Stimulated activated CD4-positive, alpha-beta T cell treated with anti-CD3 and anti-CD28 coated beads, Interleukin-2, amount 100 ng/mL, for 4 hours (primary cell): ENCODE data around the gene CDH16.
"Not testable (repeated sequence)": the region's sequence is repeated elsewhere in the genome, so short reads cannot be mapped to it uniquely, and the experiment has no call there.

Source experiments
- DNase-seq: peaks from one replicate; pipeline ENCODE4 v3.0.0-alpha.2; 2020; ENCODE audit warnings: low read depth

The CDH16 gene

DNA sequence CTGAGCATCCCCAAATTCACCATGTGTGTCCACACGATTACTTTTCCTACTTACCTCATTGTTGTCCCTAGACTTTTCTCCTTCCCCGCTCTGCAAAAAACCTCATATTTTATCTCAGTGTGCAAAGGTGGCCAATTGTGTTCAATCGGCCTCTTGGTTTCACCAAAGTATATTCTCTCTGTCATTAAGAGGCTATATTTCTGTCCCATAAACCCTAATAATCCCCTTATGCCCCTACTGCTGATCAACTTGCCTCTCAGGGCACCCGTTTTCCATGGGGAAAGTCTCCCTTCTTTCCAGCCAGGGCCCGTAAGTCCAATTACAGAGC lies 28.3 kb upstream of the CDH16 start:
- no peak for DNase-seq

DNA sequence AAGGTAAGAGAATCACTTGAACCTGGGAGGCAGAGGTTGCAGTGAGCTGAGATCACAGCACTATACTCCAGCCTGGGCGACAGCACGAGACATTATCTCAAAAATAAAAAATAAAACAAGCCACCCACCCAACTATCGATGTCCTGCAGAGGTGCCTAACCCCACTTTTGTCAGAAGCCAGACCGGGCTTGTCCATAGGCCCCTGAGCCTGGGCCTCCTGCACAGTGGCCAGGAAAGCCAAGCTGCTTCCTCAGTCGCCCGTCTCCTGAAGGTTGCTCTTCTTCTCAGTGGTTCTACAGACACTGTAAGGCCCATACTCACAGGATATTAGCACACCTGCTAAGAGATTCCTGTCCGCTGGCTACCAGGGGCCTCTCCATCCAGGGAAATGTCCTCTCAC lies 27.9 kb upstream of the CDH16 start:
- DNase-seq: no peak

DNA sequence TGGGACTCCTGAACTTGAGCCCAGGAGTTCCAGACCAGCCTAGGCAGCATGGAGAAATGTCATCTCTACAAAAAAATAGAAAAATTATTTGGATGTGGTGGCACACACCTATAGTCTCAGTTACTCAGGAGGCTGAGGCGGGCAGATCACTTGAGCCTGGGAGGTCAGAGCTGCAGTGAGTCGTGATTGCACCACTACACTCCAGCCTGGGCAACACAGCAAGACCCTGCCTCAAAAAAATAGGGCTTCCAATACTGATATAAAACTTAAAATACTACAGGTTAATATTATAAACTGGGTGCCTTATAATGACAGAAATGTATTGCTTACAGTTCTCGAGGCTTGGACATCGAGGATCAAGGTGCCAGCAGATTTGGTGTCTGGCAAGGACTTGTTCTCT lies 27.3 kb upstream of the CDH16 start:
- no peak for DNase-seq

DNA sequence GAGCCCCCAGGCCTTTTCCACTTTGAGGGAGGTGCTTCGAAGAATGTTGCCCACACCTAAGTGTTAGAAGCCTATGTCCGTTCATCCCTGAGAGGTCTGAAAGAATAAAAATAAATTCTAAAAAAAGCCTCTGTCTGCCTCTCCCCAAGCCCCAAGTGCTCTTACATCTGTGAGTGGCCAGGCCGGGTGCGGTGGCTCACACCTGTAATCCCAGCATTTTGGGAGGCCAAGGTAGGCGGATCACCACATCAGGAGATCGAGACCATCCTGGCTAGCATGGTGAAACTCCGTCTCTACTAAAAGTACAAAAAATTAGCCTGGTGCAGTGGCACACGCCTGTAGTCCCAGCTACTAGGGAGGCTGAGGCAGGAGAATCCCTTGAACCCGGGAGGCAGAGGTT lies 26.3 kb upstream of the CDH16 start:
- not testable (repeated sequence) for DNase-seq

DNA sequence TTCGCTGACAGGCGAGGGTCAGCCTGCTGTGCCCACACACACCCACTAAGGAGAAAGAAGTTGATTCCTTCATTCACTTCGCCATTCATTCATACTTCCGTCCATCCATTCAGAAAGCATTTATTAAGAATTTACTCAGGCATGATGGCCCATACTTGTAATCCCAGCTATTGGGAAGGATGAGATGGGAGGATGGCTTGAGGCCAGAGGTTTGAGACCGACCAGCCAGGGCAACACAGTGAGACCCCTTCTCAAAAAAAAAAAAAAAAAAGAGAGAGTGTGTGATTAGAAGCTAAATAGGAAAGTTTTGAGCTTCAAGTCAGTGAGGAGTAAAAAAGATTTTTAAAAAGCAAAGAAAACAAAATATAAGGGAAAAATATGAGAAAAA lies 25.4 kb upstream of the CDH16 start:
- DNase-seq: no peak

DNA sequence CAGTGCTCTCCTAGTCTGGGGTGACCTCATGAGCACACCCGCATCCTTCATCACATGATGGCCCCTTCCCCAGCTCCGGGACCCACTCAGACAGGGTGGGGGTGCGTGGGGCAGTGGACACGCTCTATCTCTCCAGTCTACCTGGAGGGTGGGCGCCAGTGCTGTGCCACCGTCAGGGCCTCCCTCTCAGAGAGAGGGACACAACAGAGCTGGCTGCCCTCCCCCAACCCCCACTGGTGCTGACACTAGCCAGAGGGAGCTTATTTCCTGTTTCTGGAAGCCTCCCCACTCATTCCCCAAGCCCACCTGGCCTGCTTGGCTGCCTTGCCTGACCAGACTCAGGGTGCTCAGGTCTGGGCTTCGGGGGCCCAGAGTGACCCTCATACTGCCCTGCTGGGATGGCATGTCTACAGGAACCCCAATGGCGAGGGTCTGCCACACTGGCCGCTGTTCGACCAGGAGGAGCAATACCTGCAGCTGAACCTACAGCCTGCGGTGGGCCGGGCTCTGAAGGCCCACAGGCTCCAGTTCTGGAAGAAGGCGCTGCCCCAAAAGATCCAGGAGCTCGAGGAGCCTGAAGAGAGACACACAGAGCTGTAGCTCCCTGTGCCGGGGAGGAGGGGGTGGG lies 24.9 kb upstream of the CDH16 start:
- DNase-seq: no peak

DNA sequence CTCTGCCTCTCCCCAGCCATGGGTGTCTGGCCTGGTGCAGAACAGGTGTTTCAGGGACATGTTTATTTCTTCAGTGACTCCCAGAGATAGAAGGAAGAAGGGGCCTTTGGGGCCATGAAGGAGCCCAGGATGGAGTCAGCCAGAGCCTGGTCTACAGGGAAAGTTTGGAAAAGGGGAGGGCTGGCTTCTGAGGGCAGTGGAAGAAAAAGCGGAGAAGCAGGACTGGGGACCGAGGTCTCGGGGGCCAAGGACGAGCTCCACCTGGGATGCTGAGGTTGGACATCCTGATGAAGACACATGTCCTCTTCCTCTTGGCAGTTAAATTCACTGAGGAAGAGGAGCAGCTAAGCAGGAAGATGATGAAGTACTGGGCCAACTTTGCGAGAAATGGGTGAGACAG lies 24.3 kb upstream of the CDH16 start:
- no peak for DNase-seq

DNA sequence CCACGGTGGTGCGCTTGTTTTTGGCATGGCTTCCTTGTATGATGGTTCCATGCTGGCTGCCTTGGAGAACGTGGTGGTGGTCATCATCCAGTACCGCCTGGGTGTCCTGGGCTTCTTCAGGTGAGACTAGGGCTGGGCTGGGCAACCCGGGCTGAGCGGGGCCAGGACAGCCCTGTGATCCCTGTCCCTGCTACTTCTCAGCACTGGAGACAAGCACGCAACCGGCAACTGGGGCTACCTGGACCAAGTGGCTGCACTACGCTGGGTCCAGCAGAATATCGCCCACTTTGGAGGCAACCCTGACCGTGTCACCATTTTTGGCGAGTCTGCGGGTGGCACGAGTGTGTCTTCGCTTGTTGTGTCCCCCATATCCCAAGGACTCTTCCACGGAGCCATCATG lies 21.6 kb upstream of the CDH16 start:
- no peak for DNase-seq

DNA sequence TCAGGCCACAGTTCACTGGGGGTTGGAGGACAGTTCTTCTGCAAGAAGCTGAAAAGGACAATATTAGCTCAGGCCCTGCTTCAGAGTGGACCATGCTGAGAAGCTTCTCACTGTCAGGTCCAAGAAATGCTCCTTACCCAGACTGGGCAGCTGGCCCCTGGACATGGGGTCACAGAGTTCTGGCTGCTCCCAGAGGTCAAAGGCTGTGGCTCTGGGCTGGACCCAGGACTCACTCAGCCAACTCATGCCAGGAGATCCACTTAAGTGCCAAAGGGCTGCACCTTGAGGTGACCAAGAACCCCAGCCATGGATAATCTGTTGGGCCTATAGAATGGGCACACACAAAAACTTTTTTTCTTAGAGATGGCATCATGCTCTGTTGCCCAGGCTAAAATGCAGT lies 20.7 kb upstream of the CDH16 start:
- DNase-seq: no peak

DNA sequence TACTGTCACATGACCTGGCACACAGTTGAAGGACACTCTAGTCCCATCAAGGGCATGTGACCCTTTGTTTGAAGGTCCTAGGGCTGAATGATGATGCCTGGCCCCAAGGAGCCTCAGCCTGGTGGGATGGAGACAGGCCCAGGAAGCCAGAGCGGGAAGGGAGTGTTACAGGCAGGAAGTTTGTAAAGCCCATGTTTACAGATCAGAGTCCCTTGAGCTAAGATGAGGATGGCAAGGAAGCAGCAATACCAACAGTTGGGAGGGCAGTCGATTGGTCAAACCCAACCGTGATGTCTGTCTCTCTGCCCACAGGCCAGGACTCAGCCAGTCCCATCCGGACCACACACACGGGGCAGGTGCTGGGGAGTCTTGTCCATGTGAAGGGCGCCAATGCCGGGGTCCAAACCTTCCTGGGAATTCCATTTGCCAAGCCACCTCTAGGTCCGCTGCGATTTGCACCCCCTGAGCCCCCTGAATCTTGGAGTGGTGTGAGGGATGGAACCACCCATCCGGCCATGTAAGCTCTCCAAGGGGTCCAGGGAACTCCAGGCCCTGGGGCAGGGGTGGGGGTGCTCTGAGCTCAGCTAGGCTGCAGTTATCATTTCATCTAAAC lies 19.1 kb upstream of the CDH16 start:
- DNase-seq: no peak

DNA sequence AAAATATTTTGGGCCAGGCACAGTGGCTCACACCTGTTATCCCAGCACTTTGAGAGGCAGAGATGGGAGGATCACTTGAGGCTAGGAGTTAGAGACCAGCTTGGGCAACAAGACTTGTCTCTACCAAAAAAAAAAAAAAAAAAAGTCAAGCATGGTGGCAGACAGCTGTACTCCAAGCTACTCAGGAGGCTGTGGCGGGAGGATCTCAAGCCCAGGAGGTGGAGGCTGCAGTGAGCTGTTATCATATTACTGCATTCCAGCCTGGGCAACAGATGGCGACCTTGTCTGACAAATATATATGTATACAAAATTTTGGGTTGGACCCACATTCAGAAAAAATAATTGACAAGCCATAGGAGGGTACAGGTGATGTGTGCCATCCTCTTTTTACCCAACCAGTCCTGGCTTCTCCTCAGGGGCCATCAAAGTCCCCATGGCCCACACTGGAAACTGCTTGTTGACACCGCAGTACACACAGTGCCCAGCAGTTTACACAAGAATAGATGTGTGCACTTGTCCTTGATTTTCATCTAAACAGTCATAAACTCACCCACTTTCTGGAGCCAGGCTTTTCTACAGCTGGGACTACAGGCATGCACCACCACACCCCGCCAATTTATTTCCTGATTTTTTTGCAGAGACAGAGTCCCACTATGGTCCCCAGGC lies 18.3 kb upstream of the CDH16 start:
- DNase-seq: no peak

DNA sequence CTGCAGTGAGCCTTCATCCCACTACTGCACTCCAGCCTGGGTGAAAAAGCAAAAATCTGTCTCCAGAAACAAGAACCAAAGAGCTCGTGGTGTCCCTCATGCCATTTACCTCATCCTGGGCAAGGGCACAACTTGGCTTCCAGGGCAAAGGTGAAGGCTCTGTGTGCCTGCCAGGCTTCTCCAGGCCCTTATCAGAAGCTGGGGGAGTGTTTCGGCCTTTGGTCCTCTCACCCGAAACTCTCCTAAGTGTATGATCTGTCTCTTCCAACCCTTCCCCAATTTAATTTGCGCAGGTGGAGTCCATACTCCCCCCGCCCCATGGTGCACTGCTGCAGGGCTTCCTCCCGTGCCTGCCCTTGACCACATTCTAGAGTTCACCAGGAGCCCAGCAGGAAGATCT lies 17.8 kb upstream of the CDH16 start:
- DNase-seq: no peak

DNA sequence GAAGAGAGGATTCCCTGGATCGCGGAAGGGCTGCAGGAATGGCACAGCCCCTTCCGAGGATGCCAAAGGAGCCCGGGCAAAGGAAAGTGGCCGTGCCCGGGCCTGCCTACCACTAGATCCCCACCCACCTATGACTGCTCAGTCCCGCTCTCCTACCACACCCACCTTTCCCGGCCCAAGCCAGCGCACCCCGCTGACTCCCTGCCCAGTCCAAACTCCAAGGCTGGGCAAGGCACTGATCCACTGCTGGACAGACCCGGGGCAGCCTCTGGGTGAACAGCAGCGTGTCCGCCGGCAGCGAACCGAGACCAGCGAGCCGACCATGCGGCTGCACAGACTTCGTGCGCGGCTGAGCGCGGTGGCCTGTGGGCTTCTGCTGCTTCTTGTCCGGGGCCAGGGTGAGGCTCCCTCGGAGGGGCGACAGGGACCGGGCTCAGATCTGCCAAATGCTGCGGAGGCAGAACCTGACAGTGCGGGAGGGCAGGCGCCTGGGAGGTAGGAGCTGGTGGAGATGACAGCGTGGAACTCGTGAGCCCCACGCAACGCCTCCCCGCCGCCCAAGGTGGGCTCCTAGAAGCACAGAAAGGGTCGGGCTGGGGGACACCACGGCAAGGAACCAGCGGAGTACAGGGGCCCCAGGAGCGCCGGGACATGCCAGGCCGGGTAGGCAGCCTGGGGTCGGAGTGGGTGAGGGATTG lies 16.8 kb upstream of the CDH16 start, which contains the start of gene CES2:
TSS of gene CES2 (plus strand) at position 203 of the 698 bp plus-strand sequence. CDS start at position 323, 120 bp downstream.
- no peak for DNase-seq

DNA sequence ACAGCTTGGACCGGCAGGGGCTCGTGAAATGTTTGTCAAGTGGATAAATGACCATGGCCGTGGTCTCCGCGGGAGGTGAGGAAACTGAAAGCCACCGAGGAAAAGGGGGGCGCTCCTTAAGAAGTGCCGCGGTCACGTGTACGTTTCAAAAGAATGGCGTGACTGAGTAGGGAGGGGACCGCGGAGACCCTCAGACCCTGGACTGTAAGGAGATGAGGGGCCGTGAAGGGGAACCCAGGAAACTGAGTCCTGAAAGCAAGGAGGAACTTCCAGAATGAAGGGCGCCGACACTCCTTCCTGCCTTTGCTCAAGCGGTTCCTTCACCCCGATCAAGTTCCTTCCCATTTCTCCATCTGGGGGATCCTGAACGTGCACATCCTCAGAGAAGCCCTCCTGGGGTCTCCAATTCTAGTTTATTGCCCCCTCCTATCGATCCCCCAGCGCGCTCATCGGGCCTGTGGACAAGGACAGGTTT lies 16.2 kb upstream of the CDH16 start:
- DNase-seq: not testable (repeated sequence)

DNA sequence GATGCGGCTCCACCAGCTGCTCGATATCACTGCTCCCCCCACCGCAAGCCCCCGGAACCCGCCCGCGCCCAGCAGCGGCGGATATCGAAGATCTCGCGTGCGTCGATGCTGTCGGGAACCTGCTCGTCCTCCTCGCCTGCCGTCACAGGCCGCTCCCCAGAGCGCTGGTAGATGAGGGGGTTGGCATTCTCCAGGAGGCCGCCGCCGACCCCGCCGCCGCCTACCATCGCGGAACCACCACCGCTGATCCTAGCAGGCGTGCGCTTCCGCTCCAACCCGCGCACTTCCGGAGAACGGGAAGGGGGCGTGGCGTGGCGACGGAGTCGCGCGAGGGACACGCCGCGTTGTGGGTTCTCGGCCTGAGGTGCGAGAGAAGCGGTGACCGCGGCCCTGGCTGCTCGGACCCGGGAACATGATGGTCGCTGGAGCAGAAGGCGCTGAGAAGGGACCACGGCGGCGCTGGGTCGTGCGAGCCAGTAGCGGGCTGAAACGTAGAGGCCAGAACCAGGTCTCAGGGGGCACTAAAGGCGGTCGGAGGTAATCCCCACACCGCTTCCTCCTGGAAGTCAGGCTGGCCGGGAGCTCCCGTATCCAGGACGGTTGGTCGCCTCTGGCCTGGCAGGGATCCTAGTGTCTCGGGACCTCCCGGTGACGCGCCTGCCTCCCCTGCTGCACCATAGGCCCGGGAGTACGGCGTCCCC lies 15.6 kb upstream of the CDH16 start, which contains the start of gene CIAO2B:
TSS of gene CIAO2B (minus strand) at position 265 of the 701 bp plus-strand sequence. CDS start at position 227, 38 bp downstream.
- DNase-seq: peak; percentile 87

DNA sequence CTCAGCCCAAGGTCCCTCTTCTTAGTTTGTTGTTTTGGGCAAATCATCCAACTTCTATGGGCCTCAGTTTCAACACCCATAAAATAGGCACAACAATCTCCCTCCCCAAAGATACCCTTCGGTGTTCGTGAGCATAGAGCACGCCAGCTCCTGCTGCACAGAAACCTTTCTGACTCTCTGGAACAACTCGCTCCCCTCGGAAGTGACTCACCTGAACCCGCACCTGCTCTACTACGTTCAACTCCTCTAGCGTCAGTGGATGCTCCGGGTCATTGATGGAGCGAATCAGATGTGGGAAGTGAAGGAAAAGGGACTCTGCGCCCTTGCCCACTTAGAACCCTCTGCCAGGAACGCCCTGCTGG lies 15.1 kb upstream of the CDH16 start:
- DNase-seq: peak; percentile 63

DNA sequence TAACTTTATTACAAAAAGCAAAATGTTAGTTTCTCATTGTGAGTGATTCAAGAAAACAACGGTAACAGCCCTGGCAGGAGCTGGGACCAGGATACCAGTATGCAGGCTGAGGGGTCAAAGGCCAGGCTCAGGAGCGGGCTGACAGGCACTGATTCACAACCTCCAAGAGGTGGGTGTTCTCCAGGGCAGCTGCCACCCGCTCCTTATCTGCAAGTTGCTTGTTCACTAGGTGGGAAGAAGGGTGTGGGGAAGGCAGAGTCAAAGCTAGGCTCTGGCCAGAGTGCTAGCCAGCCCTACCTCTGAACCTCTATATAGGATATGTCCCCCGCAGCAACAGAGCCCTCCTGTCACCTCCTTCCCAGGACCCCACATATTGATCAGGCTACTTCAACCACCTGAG lies 13.4 kb upstream of the CDH16 start:
- DNase-seq: no peak

DNA sequence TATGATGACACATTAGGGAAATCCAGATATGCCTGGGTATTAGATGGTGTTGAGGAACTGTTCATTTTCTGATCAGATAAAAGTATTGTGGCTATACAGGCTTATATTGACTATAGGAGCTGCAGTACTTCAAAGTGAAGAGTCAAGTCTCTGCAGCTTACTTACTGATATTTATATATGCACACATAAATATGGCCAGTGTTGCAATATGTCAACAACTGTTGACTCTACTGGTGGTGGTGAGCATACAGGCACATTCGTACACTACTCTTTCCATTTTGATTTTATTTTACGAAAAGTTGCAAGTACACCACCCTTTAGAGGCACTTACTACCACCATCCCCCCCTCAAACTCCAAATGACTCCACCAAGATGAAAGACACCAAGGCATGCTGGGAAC lies 13.0 kb upstream of the CDH16 start:
- no peak for DNase-seq

DNA sequence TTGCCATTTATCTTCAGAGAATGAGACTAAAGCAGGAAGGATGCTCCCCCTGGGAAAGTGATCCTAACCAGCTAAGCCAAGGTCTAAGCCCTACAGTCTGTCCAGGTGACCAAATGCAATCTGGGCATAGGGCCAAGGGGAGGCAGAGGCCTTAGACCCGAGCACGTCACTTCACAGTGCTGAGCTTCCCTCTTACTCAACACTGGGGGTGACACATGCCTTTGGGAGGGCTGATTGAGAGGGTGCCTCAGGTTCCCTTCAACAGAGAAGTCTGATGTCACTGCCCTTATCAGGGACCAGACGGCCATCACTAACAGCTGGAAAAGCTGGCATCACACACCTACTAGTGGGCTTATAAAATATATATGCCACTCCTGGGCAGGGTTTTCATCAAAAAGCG lies 11.5 kb upstream of the CDH16 start:
- no peak for DNase-seq

DNA sequence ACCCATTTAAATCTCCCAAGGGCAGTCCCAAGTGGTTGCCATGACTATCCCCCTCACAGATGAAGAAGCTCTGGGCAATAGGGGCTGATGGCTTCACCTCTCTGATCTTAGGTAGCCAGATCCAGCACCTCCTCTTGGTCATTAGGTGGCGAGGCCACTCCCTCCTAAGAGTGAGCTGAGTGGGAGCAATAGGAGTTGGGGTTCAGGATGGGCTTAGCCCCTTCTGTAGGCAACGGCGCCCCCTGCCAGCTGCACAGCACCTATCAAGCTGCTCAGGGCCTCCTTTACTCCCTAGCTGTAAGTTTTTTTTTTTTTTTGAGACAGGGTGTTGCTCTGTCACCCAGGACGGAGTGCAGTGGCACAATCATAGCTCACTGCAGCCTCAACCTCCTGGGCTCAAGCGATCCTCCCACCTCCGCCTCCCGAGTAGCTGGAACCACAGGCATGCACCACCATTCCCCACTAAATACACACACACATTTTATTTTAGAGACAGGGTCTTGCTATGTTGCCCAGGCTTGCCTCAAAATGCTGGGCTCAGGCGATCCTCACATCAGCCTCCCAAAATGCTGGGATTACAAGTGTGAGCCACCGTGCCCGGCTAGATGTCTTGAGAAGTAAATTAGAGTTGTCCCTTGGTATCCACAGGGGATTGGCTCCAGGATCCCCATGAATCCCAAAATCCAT lies 10.2 kb upstream of the CDH16 start:
- DNase-seq: no peak

DNA sequence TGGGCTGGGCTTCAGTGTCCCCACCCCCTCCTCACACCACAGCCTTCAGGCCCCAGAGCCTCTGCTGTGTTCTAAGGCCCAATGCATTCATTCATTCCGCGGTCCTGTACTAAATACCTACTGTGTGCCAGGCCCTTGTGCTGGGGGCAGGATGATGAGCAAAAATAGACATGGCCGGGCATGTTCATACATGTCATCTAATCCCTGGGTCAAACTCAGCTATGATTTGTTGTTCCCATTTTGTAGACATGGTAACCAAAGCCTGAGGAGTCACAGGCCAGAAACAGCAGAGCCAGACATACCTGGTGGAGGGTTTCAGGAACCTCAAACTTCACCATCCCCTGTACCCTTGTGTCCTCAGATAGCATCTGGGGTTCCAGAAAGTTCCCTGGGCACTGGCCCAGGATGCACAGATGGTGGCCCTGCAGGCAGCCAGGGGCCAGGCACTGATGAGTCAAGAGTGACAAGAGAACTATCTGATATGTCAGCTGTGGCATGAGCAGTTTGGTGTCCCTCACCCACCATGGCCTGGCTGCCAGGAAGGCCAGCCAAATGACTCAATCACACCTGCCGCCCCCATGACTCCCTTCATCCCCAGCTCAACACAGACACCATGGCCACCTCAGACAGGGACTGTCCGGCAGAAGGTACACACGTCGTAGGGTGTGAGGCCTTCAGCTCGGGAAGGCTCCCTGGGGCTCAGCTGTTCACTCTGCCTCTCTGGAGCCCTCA lies 9.4 kb upstream of the CDH16 start:
- no peak for DNase-seq
